GM21447 (cell line): ENCODE results near the gene SARNP.
A peak's percentile ranks its signal among the peaks of the same experiment; 100 is the strongest.
"Not testable (repeated sequence)": the region's sequence is repeated elsewhere in the genome, so short reads cannot be mapped to it uniquely, and the experiment has no call there.

ENCODE experiments used
- ATAC-seq: cut with Tn5 transposase; IDR thresholded peaks from one replicate; pipeline ENCODE4 v1.9.1; 2021; ENCODE audit not compliant: unreplicated experiment

The SARNP gene, protein sequence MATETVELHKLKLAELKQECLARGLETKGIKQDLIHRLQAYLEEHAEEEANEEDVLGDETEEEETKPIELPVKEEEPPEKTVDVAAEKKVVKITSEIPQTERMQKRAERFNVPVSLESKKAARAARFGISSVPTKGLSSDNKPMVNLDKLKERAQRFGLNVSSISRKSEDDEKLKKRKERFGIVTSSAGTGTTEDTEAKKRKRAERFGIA

DNA sequence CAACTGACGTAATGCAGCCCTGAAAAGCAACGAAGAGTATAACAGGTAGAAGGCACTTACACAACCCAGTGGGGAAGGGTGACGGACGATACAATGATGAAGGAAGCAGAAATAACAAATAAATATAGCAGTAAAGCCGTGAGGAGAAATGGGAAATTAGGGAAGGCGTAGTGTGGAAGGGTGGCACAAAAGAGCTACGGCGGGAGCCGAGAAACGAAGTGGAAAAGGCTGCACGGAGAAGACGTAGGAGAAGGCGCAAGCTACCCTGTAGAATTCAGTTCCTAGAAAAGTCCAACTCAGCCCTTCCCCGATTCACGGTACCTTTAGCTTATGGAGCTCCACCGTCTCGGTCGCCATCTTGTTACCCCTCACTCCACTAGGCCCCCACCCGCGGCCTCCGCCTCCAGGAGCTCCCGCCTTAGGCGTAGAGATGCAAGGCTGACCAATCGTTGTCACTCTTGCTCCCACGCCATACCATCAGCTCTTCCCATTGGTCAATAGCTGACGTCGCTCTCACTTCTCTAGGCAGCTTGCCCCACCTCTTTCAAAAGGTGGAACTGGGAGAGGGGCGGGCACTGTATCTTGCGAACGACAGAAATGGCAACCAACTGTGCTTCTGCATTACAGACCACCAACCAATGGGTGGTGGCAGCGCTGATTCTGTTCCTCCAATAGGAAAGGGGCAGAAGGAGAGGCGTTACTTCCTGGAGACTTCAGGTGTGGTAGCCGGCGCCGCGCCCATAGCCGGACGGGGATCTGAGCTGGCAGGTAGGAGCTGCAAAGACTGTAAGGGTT, at the start of gene SARNP, which contains the start of gene ORMDL2:
SARNP (minus strand) TSS at position 380 of the 795 bp plus-strand sequence; CDS start at position 357, 23 bp downstream.
ORMDL2 (plus strand) TSS at position 697 of the 795 bp plus-strand sequence. CDS start 959 bp downstream, outside the sequence.
- peak; percentile 95 for ATAC-seq

- not testable (repeated sequence) for ATAC-seq
Measured at GRCh38 chr12:55866454-55867004, 49.0 kb upstream of the SARNP start.

DNA sequence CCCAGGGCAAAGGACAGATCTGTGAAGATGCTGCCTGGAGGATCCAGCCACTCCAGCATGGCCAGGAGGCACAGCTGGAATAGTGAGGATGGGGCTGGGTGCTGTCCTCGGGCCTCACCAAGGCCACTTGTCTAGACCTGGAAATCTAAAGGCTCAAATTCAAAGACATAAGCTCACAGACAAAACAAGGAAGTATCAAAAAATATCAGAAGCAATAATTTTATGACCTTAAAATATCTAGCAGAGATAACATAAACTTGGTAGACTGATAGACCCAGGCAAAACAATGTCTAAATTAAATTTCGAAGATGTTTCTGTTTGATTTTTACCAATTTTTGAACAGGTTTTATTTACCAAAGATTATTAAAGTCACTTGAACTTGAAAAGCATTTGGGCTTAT, 47.8 kb upstream of the SARNP start:
- no peak for ATAC-seq

GRCh38 chr12:55862931-55863330, 45.4 kb upstream of the SARNP start:
- ATAC-seq, result not testable (repeated sequence)

- ATAC-seq, result no peak
Measured at GRCh38 chr12:55862286-55862685, 44.8 kb upstream of the SARNP start.

- no peak for ATAC-seq
Measured at GRCh38 chr12:55861871-55862270, 44.3 kb upstream of the SARNP start.

- ATAC-seq, result no peak
Measured at GRCh38 chr12:55861396-55861795, 43.9 kb upstream of the SARNP start.

DNA sequence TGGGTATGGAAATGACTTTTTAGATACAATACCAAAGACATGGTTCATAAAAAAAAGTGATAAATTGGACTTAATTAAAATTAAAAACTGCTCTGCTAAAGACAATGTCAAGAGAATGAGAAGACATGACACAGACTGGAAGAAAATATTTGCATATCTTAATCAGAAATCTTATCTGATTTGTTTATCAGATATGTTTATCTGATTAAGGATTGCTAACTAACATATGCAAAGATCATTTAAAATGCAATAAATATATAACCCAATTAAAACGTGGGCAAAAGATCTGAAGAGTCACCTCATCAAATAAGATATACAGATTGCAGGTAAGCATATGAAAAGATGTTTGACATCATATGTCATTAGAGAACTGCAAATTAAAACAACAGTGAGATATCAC, 35.2 kb upstream of the SARNP start:
- no peak for ATAC-seq

DNA sequence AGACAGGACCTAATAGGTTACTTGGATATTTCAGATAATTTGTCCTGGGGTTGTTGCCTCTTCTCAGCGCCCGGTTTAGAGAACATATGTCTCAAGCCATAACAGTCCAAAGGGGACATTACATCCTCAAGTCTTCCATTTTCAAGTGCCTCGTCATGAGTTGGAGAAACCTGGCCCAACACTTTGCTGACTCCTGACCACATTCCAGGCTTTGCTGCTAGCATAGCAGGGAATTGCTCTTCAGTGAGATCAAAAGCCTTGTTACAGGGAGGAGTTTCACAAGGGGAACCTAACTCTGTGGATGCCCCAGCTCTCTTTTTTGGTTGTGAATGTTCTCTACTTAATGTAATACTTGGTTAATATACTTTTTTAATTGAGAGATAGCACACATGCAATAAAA, 33.4 kb upstream of the SARNP start:
- no peak for ATAC-seq

GRCh38 chr12:55850401-55850800, 32.9 kb upstream of the SARNP start:
- no peak for ATAC-seq

GRCh38 chr12:55849616-55850343, 32.3 kb upstream of the SARNP start:
- ATAC-seq, result no peak

DNA sequence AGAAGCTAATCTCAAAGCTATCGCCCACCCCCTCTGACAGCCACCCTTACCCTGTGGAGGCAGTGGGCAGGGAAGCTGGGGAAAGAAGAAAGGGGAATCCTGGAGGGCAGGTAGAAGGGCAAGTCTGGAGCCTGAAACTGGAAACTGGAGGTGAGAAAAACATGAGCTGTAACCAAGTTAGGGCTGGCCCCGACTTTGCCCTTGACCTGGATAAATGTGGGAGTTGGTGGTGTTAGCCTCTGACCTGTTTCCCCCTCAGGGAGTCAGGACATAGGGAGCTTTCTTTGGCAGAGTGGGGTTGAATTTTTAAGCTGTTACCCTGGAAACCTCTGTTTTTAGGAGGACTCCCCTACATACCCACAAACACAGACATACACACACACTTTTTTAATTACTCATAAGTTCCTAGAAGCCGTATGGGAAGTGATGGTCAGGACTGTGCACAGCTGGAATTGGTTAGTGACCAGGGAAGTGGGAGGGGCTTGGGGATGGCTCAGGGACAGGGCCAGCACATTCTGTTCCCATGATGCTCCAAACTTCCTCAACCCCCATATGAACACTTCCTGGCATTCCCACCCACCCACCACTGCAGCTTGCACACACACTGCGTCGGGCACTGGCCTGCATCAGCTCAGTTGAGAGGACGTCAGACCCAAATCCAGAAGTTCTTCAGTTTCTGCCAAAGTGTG, 30.2 kb upstream of the SARNP start:
- no peak for ATAC-seq

DNA sequence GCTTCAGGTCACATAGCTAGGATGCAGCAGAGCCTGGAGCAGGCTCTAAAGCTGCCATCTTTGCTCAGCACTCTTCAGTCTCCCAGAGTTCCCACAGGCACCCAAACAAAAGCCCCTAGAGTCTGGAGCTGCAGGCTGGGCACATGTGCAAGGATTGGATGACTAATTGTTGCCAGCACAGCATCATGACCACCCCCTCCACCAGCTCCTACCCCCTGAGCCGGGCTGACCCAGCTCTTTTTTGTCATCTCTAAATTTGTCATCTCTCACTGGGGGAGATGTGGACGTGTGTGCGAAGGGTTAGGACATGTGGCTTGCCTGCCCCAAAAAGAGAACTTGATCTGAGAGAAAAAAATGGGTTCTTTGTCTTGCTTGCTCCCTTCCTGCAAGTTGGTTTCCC, 29.5 kb upstream of the SARNP start:
- no peak for ATAC-seq

- no peak for ATAC-seq
Measured at GRCh38 chr12:55845785-55846496, 28.4 kb upstream of the SARNP start.

DNA sequence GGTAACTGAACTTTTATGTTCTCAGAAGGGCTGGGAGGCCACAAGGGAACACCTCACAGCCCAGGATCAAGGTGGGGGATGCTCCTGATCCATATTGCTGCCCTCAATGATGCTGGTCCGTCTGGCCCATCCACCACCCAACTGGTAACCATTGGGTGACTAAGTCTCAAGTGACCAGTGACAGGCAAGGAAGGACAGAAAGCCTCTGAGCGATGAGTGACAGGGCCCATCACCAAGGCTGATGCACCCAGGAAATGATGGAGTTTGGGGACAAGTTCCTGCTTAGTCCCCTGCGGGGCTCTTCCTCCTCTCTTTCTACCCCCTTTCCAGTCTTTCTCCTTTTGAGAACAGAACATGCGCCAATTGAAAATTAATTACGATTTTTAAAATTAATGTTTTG, 27.8 kb upstream of the SARNP start:
- no peak for ATAC-seq

DNA sequence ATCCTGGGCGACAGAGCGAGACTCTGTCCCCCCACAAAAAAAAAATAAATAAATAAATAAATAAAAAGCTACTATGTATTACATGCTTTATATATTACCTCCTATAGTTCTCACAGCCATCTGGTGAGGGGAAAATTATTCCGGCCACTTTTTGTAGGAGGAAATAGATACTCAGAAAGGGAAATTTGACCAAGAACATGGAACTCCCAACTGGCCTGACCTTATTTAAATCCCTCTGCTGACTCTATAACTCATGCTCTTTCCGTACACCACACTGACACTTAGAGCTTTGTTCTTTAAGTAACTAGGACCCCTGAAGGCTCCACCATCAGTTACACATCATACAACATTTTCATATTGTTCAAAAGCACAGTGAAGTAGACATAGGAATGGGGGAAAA, 27.4 kb upstream of the SARNP start:
- ATAC-seq, result no peak

DNA sequence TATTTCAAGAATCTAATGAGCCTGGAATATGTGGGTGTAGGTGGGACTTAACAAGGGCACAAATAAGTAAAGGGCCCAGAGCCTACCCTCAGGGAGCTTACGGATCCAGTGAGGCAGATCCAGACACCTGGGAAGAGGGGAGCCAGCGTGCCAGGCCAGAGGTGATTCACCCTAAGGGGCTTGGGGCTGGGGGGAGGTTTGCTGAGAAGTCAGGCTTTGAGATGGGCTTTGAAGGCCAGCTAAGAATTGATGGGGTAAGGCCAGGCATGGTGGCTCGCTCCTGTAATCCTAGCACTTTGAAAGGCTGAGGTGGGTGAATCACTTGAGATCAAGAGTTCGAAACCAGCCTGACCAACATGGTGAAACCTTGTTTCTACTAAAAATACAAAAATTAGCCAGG, 25.9 kb upstream of the SARNP start:
- no peak for ATAC-seq

- no peak for ATAC-seq
Measured at GRCh38 chr12:55842681-55843429, 25.3 kb upstream of the SARNP start, which contains the start of gene MMP19. TSS of gene MMP19 (minus strand) at chr12:55842936. CDS start at chr12:55842830, 106 bp downstream.

DNA sequence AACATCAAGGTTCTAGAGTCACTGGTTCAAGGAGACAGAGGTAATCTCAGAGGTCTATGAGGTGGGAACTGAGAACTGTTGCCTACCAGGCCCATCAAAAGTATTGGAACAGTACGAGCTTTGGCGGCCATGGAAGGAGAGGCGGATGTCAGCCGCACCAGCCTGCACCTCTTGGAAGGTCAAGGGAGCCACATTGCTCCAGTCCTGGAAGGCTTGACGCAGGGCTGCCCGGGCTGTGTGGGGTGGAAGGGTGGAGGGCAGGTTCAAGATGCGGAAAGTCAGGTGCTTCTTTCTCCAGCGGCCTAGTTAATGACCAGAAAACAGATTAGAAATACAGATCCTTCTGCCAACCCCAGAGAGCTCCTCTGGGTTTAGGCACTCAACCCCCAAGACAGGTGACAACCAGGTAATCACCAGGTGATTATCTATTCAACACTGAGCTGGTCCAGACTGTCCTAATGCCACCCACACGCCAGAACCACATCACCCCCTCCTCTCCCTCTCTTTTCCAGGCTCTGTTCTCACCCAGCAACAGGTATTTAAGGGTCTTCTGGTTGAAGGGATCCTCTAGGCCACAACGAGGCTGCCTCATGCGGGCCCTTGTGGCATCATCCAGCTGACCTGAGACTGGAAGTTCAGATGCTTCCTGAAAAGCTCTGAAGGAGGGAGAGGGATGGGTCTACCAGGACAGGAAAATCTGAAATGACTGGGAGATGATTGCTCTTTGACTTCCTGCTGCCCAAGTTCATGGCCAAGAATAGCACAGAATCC, 23.2 kb upstream of the SARNP start:
- ATAC-seq, result no peak
